ENCODE data around the gene SHROOM3.
"Not testable (repeated sequence)": the region's sequence is repeated elsewhere in the genome, so short reads cannot be mapped to it uniquely, and the experiment has no call there.

SHROOM3 gene

GRCh38 chr4:76434901-76435527, at the start of gene SHROOM3:
Gene SHROOM3 (plus strand): TSS chr4:76435229. CDS start chr4:76436053, 824 bp downstream.
- no peak for DNase-seq

- no peak for DNase-seq
Measured at GRCh38 chr4:76385974-76386373, 49.1 kb upstream of the SHROOM3 start.

- DNase-seq = no peak
Measured at GRCh38 chr4:76386566-76387305, 48.3 kb upstream of the SHROOM3 start.

GRCh38 chr4:76388160-76388908, 46.7 kb upstream of the SHROOM3 start:
- DNase-seq = no peak

- DNase-seq = no peak
Measured at GRCh38 chr4:76401654-76402053, 33.4 kb upstream of the SHROOM3 start.

GRCh38 chr4:76406081-76406480, 28.9 kb upstream of the SHROOM3 start:
- no peak for DNase-seq

- DNase-seq = no peak
Measured at GRCh38 chr4:76407440-76408119, 27.4 kb upstream of the SHROOM3 start.

- DNase-seq = no peak
Measured at GRCh38 chr4:76410636-76411035, 24.4 kb upstream of the SHROOM3 start.

GRCh38 chr4:76420188-76420761, 14.8 kb upstream of the SHROOM3 start:
- DNase-seq = no peak

- DNase-seq = no peak
Measured at GRCh38 chr4:76420762-76421581, 14.1 kb upstream of the SHROOM3 start, which contains the start of gene CCDC158. Gene CCDC158 (minus strand): TSS chr4:76421141. CDS start chr4:76403207, 17,934 bp downstream.

GRCh38 chr4:76423159-76423558, 11.9 kb upstream of the SHROOM3 start:
- DNase-seq = not testable (repeated sequence)

GRCh38 chr4:76426272-76426671, 8.8 kb upstream of the SHROOM3 start:
- no peak for DNase-seq

- no peak for DNase-seq
Measured at GRCh38 chr4:76429636-76430035, 5.4 kb upstream of the SHROOM3 start.

GRCh38 chr4:76430519-76431388, 4.3 kb upstream of the SHROOM3 start:
- peak in 1 of 2 donors; percentile 52 for DNase-seq

- DNase-seq = no peak
Measured at GRCh38 chr4:76435528-76436319, 695 bp downstream of the SHROOM3 start.

GRCh38 chr4:76439491-76439890, 4.5 kb downstream of the SHROOM3 start:
- no peak for DNase-seq

GRCh38 chr4:76441881-76442280, 6.9 kb downstream of the SHROOM3 start:
- DNase-seq = no peak

- DNase-seq = no peak
Measured at GRCh38 chr4:76442807-76443206, 7.8 kb downstream of the SHROOM3 start.

- DNase-seq = no peak
Measured at GRCh38 chr4:76443376-76443775, 8.3 kb downstream of the SHROOM3 start.

- DNase-seq = no peak
Measured at GRCh38 chr4:76445911-76446310, 10.9 kb downstream of the SHROOM3 start.
